Tibial nerve (tissue), 4 donors: ENCODE measurements around the gene U2AF1L4.

ENCODE experiments used
- EP300 ChIP-seq, 2 donors: sonication (generic); formaldehyde crosslinking; IDR thresholded peaks; one replicate each; pipeline ENCODE4 v1.6.1; 2017; ENCODE audit warnings: antibody characterized with exemption in 2 of 2, mild to moderate bottlenecking in 1 of 2
- POLR2A ChIP-seq, 2 donors: fragments of 450-650 bp; IDR thresholded peaks; one replicate each; pipeline ENCODE4 v1.6.1; 2017; ENCODE audit warnings: antibody characterized with exemption in 2 of 2, mild to moderate bottlenecking in 2 of 2, moderate library complexity in 2 of 2
- TF ChIP-seq, protein P1 (sequence below), 5 experiments: fragments of 200-600 bp in 3 of 5; fragments of 450-650 bp in 2 of 5; sonication (generic) in 3 of 5; IDR thresholded peaks; one replicate each; pipeline ENCODE4 v1.5.1; 2016 to 2019; ENCODE audit warnings: antibody characterized with exemption in 5 of 5, mild to moderate bottlenecking in 3 of 5, moderate library complexity in 2 of 5

- TF ChIP-seq, protein P1, sequence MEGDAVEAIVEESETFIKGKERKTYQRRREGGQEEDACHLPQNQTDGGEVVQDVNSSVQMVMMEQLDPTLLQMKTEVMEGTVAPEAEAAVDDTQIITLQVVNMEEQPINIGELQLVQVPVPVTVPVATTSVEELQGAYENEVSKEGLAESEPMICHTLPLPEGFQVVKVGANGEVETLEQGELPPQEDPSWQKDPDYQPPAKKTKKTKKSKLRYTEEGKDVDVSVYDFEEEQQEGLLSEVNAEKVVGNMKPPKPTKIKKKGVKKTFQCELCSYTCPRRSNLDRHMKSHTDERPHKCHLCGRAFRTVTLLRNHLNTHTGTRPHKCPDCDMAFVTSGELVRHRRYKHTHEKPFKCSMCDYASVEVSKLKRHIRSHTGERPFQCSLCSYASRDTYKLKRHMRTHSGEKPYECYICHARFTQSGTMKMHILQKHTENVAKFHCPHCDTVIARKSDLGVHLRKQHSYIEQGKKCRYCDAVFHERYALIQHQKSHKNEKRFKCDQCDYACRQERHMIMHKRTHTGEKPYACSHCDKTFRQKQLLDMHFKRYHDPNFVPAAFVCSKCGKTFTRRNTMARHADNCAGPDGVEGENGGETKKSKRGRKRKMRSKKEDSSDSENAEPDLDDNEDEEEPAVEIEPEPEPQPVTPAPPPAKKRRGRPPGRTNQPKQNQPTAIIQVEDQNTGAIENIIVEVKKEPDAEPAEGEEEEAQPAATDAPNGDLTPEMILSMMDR (IDR thresholded peaks at IDR 0.05) = no peak
- TF ChIP-seq EP300 (IDR thresholded peaks at IDR 0.05) (no peak), POLR2A (IDR thresholded peaks at IDR 0.05) (no peak)
These were observed 8.0 kb downstream of the U2AF1L4 start for GRCh38 chr19:35736913-35737886.
